Stimulated activated CD4-positive, alpha-beta T cell treated with anti-CD3 and anti-CD28 coated beads, Interleukin-2, amount 100 ng/mL, for 4 hours (primary cell): ENCODE measurements around the gene MITF.

Experiments used
- DNase-seq: peaks from one replicate; pipeline ENCODE4 v3.0.0-alpha.2; 2020; ENCODE audit warnings: low read depth

The MITF gene

DNA sequence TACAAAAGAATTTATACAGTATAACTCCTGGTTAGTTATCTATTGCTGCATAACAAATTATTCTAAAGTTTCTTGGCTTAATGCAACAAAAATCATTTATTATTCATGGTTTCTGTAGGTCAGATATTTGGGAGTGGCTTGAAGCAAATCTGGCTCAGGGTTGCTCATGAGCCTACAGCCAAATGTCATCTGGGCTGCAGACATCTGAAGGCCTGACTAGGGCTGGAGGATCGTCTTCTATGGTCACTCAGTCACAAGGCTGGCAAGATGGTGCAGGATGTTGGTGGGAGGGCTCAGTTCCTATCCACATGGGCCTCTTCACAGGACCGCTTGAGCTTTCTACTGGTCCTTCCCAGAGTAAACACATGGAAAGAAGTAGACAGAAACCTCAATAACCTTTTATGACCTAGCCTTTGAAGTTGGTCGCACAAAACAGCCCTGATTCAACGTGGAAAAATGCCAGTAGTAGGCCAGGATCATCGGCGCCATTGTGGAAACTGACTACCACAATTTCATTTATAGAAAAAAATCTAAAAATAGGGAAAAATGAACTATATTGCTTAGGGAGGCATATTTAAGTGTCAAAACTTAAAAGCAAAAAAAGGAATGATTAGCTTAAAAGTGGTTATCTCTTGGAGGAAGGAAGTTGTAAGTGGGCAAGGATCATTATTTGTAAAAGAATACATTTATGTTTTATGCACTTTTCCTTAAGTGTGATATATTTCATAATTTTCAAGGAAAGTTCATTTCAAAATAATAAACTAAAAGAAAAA, 9.9 kb upstream of the MITF start:
- no peak for DNase-seq

DNA sequence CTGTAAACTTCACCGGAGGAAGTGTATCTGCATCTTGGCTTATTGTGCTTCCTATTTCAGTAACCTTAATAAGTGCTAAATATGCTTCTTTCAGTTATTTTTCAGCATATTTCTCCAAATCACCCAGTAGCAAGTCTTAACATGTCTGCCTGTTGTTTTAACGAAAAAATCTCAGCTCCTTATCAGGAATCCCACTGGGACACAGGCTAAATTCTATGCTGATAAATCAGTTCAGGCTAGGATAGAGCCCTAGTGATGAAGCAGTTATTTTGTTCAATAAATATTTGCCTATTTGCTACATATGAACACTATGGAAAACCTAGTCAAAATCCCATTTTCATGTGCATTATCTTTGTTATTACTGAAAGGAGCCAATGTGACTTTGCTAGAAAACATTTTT, 8.2 kb upstream of the MITF start:
- no peak for DNase-seq

DNA sequence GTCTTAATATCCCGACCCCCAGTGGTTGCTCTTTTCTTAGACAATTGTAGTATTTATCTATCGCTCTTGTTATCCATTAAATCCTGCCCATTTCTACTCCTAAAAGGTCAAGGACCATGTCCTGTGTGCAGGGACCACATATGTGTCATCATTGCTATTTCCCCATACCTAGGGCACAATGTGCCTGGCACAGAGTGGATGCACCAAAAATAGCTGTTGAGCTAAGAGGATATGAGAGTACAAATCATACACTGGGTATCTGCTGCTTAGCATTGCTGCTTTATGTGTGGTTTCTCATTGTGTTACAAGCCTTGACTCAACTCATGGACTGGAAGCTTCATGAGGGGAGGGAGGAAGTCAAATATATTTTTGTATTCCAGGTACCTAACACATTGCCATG, 3.4 kb upstream of the MITF start:
- DNase-seq: no peak

DNA sequence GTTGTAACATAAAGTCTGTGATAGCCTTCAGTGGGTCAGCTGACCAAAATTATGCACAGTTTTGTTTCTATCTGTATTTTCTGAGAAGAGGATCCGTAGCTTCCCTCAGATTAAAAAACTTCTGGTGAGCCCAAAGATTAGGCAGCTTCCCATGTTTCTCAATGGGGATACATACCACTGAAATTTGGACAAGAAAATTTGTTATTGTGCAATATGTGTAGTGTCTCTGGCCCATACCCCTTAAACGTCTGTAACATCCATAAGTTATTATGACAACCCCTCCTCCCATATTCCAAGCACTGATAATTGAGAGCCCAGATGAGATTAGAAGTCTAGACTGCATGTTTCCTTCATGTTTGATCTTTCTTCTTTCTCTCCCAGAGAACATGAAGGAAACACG, 1.9 kb upstream of the MITF start:
- no peak for DNase-seq

DNA sequence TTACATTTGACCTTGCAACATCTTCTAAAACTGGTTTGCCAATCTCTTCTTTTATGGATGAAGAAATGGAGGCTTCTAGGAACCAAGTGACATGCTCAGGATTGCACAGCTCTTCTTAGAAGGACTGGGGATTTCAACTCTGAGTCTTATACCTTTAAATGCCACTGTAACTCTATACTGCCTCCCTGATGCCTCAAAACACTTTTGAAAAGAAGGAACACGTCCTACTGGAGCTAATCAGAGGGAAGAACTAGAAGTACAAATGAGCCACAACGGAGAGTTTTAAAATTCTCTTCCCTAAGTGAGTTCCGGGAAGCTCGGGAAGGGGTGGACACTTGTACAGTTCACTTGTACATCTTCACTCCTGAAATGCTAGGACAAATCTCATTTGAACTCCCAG, 949 bp upstream of the MITF start:
- DNase-seq: no peak

DNA sequence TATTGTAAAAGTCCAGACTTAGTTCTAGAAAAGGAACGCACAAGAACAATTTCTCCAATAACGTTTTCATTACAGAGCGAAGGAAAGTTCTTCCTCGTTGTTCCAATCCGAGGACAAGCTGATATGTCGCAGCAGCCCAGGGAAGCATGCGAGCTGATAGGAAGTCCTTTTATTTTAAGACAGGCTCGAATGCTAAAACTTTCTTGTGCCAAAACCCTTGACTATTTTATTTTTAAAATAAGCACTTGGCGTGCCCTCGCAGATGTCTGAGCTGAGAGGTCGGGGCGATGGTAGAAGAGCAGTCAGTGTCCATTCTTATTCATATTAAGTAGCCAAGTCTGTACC, 433 bp upstream of the MITF start:
- DNase-seq: no peak

DNA sequence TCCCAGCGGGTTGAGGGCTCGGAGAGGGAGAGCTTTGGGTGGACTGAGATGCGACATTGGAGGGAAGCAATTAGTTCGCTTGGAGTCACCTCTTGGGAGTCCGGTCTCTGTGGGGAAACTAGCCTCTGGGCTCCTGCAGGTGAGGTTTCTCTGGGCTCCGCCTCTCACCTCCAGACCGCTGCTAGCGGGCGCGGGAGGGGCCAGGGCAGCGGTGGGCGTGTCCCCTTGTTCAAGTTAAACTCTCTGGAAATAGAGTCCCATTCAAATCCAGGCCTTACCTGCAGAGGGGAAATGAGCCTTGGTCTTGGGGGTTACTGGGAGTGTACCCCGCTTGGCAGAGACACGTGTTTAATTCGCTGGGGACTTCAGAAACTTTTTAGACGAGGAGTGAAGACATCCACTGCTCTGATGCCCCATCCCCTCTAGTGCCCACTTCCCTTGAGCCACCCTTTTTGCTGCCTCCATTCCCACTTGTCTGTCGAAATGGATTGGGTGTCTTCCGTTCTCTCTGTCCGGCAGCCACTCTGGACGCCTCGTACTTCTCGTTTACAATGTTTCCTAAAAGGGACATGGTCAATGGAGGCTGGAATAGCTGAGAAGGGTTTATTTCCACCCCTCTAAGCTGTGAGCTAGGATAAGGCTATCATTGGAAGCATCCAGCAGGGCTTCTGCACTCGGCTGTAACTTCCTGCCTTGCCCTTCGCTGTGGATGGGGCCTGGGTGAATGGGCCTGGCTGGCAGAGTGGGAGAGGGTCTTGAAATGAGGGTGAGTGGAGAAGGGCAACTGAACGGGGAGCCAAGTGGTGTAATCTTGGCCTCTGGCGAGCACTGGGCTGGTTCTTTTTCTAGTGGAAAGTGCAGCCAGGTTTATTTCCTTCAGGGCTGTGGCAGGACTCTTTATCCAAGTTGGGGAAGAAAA, 1.1 kb downstream of the MITF start:
- no peak for DNase-seq

DNA sequence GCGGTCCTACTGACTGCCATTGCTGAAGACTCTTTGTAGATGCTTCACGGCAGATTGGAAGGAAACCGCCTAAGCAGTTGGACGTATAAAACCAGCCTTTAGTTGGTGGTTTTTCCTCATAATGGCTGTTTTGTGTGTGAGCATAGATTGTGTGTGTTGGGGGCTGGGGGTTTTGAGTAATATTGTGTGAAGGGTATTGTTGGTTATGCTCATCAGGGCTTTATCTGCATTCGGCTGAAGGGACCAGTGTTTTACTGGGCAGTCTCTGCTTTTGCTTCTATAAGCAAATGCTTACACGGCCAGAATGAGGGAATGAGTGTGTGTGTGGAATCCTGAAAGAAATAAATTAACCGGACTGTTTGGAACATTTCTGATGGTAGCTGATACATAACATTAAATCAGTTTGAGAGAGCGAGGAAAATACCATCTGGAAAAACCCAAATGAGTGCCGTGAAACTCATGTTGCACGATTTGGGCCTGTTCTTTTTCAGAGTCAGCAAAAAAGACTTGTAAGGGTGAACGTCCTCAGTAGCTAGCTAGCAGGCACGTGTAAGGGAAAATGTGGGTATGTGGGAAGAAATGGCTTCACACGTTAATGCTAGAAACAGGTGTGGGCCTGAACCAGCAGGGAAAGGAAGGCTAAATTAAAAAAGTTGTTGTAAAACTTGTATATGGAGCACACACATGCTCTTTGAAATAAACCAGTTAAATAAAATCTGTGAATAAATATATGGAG, 1.9 kb downstream of the MITF start:
- no peak for DNase-seq

DNA sequence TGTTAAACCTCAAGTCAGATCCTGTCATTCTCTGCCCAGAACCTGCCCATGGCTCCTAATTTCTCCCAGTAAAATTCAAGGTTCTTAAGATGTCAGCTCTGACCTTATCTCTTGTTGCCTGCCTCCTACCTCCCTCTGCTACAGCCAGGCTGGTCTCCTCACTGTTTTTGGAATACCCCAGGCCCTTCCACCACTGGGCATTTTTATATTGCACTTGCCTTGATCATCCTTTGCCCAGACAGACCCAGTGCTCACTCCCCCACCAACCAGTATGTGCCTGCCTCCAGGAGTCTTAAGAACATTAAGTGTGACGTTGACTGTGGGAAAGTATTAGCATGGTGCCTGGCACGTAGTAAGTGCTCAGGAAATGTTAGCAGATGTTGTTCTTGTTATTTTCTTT, 3.1 kb downstream of the MITF start:
- DNase-seq: no peak

DNA sequence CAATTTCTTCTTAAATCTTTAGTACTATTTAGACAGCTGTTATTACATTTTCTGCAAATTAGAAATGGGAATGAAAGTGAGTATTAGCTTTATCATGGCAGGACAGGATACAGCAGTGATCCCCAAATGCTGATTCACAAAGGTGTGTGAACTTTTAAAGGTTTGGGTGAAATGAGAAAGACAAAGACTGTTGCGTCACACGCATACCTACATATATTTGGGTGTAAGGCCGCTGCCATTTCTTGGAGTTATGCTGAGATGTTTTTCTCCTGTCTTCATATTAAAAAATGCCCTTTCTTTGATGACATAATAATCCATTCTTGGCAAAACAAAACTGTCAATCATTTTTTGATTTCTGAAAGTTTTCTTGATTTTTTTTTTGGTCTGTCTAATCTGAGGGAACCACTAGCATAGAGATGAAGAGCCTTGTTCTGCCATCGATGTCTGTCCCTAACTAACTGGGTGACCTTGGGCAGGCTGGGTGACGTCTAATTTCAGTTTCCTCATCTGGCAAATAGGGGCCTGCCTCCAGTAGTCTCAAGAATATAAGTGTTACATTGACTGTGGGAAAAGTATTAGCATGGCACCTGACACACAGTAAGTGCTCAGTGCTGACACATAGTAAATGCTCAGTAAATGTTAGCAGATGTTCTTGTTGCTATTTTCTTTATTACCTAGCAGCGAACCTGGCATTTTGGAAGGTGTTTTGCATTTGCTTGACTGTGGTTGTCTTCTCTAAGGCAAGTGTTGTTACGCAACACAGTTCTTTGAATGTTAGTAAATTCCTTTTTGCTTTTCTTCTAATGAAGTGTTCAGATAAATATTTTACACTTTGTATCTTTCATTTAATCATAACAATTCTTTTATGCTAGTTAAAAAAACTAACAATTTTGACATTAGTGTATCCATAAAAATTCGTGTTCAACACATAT, 5.0 kb downstream of the MITF start:
- DNase-seq: no peak

DNA sequence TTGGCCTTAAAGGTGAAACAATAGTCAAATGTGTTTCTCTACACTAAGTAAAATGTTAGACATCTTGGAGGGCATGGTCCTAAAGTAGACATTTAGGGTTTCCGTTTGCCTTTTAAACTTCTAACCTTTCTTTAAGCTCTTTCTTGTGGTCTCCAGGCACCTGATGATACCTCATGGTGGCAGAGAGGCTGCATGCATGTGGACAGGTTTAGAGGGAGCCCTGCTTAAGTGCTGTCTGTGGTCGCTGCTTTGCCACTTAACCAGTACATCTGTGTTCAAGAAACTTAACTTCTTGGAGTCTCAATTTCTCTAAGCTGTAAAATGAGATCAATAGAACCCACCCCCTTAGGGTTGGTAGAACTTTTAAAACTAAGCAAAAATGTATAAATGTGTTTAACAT, 6.2 kb downstream of the MITF start:
- DNase-seq: no peak

DNA sequence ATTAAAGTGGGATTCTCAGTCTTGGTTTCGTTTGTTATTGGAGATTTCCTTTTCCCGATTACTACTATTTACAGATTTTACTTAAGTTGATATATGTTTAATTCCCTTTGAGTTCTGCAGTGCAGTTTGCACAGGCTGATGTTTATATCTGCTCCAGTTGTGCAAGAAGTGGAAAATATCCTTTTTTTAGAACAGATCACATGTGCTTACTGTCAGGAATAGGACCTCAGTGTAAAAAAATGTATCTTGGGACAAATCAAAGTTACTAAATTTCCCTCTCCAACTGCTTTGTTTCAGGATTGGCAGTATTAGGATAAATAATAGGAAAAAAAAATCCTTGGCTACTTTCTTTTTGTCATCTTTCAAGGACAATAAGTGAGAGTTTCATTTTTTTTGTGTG, 6.9 kb downstream of the MITF start:
- DNase-seq: no peak

DNA sequence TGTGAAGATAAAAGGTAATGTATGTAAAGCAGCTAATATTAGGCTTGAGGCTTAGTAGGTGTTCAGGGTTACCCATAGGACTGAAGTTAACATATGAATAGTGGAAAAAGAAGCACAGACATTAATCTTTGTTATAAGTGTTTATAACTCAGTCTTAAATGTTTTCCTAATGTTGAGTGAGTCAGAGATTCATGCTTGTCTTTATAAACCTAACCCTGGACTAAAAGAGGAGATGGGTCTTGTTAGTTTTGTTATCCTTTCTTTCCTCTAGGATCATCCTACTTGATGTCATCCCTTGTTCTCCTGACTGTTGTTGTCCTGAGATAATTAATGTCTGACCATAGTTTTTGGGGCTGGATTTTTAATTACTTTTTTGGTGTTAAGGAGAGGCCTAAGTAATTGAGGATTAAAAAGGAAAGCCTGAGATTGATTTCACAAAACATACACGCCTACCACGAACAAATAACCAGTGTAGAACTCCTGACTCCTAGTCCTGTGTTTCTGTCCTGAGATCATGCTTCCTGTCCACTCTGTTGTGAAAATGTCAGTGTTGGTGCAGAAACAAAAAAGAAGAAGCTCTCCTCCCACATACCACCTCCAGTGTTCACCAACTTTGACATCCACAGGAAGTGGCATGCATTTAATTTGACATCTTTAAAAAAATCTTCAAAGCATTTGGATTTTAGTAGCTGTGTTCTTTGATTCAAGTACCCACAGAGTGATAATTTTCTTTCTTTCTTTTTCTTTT, 8.4 kb downstream of the MITF start:
- DNase-seq: no peak

DNA sequence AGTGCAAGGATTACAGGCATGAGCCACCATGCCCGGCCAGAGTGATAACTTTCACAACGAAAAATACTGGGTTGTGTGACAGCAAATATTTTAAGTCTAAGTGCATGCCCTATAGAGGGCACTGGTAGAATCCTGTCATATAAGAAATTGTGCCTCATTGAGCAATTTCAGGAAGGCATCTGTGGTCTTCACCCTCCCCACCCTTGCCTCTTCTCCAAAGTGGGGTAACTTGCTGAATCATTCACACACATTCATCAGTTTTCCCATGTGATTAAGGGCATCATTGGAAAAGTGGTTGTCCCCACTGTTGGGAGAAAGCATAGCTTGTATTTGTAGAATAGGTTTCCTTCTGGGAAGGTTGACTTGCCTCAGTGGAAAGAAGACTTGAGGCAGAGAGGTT, 9.2 kb downstream of the MITF start:
- no peak for DNase-seq

DNA sequence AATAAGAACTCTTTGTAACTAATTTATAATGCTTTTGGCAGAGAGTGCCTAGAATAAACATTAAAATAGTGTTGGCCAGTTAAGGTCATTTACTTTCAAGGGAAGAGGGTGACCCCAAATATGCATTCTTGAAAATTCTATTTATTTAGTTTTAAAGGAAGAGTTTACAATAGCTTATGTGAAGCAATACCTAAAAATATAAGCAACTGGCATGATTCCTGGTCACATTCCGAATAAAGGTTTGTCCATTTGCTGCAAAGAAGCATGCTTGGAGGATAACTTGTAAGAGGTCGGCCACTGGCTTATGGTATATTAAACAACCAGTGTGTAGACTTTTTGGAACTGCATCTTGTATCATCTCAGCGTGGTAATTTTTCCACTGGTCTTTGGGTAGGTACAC, 10.2 kb downstream of the MITF start:
- DNase-seq: no peak

DNA sequence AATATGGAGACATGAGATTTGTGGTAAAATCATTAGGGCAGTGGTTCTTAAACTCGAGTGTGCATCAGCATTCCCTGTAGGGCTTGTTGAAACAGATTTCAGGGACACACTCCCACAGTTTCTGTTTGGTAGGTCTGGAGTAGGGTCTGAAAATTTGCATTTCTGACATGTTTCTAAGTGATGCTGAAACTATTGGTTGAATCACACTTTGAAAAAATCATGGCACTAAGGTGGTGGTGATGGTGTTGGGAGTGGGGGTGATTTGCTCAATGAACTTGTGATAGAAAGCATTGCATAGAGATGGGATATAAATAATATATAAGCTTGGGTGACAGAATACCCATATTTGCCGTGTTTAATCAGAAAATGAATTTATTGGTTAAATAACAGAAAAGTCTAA, 11.3 kb downstream of the MITF start:
- DNase-seq: no peak

DNA sequence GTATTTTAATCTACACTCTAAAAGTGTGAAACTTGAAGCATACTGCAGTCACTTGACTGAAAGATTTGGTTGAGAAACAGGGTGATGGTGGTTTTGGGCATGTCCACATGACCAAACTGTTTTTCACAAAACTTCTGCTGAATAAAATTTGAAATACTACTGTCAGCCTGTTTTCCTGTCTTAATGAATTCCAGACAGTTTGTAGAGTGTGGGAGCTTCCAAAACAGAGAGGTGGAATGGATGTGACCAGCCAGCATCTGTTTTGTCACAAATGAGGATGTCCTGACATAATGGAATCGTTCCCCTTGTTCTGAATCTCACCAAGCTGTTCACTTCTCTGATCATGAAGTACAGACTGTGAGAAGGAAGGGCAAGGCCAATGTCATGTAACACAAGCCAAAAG, 11.8 kb downstream of the MITF start:
- no peak for DNase-seq

DNA sequence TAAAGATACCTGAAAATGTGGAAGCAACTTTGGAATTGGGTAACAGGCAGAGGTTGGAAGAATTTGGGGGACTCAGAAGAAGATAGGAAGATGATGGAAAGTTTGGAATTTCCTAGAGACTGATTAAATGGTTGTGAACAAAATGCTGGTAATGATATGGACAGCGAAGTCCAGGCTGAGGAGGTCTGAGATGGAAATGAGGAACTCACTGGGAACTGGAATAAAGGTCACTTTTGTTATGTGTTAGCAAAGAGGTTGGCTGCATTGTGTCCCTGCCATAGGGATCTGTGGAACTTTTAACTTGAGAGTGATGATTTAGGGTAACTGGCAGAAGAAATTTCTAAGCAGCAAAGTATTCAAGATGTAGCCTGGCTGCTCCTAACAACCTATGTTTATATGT, 13.0 kb downstream of the MITF start:
- DNase-seq: no peak

DNA sequence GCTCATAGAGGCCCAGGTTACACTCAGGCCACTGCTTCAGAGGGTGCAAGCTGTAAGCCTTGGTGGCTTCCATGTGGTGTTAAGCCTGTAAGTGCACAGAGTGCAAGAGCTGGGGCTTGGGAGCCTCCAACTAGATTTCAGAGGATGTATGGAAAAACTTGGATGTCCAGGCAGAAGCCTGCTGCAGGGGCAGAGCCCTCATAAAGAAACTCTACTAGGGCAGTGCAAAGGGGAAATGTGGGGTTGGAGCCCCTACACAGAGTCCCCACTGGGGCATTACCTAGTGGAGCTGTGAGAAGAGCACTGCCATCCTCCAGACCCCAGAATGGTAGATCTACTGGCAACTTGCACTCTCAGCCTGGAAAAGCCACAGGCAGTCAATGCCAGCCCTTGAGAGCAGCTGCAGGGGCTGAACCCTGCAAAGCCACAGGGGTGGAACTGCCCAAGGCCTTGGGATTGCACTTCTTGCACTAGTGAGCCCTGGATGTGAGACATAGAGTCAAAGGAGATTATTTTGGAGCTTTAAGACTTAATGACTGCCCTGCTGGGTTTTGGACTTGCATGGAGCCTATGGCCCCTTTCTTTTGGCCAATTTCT, 14.0 kb downstream of the MITF start:
- no peak for DNase-seq

DNA sequence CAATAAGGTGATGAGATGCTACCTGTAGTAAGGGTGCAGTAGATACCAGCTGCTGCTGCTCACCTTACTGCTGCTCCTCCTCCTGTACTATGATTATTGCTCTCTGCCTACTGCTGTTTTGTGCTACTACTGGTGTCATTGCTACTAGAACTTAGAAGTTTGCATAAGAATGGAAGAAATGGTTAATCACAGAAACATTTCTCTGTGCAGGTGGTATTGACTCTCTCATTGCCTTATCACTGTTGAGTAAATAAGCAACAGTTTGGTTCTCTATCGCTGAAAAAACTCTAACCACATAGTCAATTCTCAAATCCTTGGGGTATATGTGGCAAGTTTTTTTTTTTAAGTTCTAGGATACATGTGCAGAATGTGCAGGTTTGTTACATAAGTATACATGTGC, 16.5 kb downstream of the MITF start:
- DNase-seq: no peak
